ENCODE data around the gene NR6A1.

NR6A1 gene

DNA sequence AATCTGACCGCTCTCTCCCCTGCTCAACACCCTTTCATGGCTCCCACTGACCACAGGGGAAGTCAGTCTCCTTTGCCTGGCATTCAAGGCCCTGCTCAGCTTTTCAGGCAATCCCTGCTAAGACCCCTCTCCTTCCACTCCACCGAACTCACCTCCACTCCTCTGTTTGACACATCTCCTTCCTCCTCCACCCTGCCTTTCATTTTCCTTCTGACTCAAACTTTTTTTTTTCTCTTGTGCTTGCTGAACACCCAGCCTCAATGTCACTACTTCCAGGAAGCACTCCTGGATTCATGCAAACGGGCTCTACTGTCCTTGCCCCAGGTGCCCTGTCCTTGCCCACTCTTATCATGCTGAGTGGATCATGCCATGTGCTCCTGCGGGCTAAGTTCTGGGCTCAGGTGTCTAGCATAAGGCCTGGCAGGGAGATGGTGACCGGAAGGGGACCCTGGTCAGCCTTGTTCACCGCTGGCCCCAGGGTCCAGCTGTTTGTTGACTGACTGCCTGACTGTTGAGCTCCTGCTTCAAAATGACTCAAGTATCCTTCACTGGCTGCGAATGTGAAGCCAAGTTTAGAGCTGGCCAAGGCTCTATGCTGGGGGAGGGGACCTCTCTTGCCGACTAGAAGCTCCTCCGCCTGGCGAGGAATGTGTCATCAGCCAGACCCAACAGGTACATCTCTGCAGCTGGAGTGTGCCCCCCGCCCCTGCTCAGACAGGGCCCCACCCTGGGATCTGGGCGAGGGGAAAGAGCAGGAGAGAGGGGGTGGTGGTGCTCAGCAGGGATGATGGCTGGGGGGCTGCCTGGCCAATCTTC lies 270.1 kb downstream of the NR6A1 start:
- in situ Hi-C loops (cut with MboI; ENCODE audit: low pct_unique_long_range_greater_than_20kb, low sequenced_read_pairs, unreplicated experiment) = no loop called here

DNA sequence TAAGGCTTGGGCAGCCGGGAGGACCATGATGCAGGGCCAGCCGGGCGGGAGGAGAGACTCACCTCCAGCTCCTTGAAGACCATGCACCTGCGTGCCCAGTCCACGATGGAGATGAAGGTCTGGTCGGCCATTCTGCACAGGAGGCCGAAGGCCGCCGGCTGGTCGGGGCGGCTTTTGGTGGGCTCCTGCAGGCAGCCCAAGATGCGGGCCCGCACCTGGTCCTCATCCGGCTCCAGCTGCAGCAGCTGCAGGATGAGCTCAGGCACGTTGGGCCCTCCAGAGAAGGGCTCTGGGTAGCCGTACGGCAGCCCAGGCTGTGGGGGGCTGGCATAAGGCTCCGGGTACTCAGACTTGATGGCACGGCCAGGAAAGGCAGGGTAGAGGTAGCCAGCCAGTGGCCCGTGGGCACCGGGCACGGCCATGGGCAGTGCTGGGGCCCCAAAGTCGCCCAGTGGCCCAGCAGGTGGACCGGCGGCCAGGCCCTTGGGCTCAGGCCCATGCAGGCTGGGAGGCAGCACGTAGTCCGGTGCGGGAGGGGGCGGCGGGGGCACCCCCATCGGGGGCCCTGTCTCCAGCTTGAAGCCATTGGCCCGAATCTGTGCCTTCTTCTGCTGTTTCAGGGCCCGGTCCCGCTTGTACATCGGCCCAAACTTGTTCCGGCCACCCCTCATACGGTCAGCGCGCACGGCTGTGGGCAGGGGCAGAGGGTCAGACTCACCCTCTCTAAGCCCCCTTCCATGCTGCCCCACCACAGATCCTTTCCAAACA lies 270.9 kb downstream of the NR6A1 start:
- in situ Hi-C loops (cut with MboI; ENCODE audit: low pct_unique_long_range_greater_than_20kb, low sequenced_read_pairs, unreplicated experiment) = no loop called here
- TF ChIP-seq CTCF (IDR thresholded peaks at IDR 0.05; ENCODE audit: extremely low read depth, insufficient read depth, missing control alignments) = no peak

More for the DNA sequence above, 270.1 kb downstream of the NR6A1 start:
- TF ChIP-seq CTCF (IDR thresholded peaks at IDR 0.05; ENCODE audit: extremely low read depth, insufficient read depth, missing control alignments) = no peak
- no peak for DNase-seq (ENCODE audit: low spot score)

DNA sequence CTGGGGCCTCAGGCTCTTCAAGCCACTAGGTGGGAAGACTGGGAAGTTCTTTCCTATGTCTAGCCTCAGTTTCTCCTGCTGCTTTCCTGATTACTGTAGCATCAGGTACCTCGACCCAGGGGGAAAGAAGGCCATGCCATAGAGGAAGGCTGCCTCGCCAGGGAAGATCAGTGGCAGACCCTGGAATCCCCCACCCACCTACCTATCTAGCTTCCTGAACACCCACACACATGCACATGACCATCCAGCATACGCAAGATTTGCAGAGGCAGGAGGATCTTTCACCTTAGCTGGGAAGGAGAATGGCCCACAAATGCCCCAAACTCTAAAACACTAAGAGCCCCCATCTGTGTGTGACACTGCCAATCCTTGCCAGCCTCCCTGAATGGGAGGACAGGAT lies 271.9 kb downstream of the NR6A1 start:
- DNase-seq (ENCODE audit: low spot score) = no peak
- in situ Hi-C loops (cut with MboI; ENCODE audit: low pct_unique_long_range_greater_than_20kb, low sequenced_read_pairs, unreplicated experiment) = no loop called here
- TF ChIP-seq CTCF (IDR thresholded peaks at IDR 0.05; ENCODE audit: extremely low read depth, insufficient read depth, missing control alignments) = no peak

More for the DNA sequence above, 270.9 kb downstream of the NR6A1 start:
- no peak for DNase-seq (ENCODE audit: low spot score)

- in situ Hi-C loops (cut with MboI; ENCODE audit: low pct_unique_long_range_greater_than_20kb, low sequenced_read_pairs, unreplicated experiment) = no loop called here
- DNase-seq (ENCODE audit: low spot score) = no peak
- no peak for TF ChIP-seq CTCF (IDR thresholded peaks at IDR 0.05; ENCODE audit: extremely low read depth, insufficient read depth, missing control alignments)
These were observed 272.5 kb downstream of the NR6A1 start for GRCh38 chr9:124498499-124499146.

GRCh38 chr9:124498040-124498439 lies 273.1 kb downstream of the NR6A1 start:
- DNase-seq (ENCODE audit: low spot score) = no peak
- in situ Hi-C loops (cut with MboI; ENCODE audit: low pct_unique_long_range_greater_than_20kb, low sequenced_read_pairs, unreplicated experiment) = no loop called here
- no peak for TF ChIP-seq CTCF (IDR thresholded peaks at IDR 0.05; ENCODE audit: extremely low read depth, insufficient read depth, missing control alignments)

DNA sequence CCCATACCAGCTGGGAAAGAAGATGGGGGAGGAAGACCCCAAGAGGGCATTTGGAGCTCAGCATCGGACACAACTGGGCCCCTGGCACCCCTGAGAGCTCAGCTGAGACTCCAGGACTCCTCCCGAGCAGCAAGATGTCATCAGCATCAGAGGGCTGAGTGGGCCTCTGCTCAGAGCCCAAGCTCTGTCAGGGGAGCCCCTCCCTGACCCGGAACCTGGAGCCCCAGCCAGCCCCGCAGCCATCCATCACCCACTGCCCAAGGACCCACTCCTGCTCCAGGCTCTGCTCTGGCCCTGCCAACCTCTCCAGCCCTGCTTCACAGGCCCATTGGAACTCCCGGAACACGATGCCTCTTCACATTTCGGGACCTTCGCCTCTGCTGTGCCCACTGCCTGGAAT lies 273.7 kb downstream of the NR6A1 start:
- in situ Hi-C loops (cut with MboI; ENCODE audit: low pct_unique_long_range_greater_than_20kb, low sequenced_read_pairs, unreplicated experiment) = no loop called here
- no peak for TF ChIP-seq CTCF (IDR thresholded peaks at IDR 0.05; ENCODE audit: extremely low read depth, insufficient read depth, missing control alignments)
- DNase-seq (ENCODE audit: low spot score) = no peak

Data from GM13977 (cell line).